Measurements from ENCODE around the gene TSPAN9.

Gene TSPAN9

GRCh38 chr12:3308609-3309008, 231.4 kb downstream of the TSPAN9 start:
- Mint-ChIP-seq H3K36me3 (no peaks in the 10 kb centered on the region), H3K9me3 (no peaks in the 10 kb centered on the region), H3K4me1 (no peaks in the 10 kb centered on the region), H3K27me3 (peaks cover 9% of the 10 kb centered on the region), H3K4me3 (no peak overlapping the region), H3K27ac (no peak overlapping the region)
- CTCF ChIA-PET: no interaction called here
- no peak for DNase-seq

GRCh38 chr12:3309805-3310204, 232.6 kb downstream of the TSPAN9 start:
- Mint-ChIP-seq H3K9me3 (no peaks in the 10 kb centered on the region), H3K36me3 (no peaks in the 10 kb centered on the region), H3K27ac (no peak overlapping the region), H3K4me1 (no peaks in the 10 kb centered on the region), H3K27me3 (peaks cover 3% of the 10 kb centered on the region), H3K4me3 (no peak overlapping the region)
- CTCF ChIA-PET: no interaction called here
- DNase-seq: no peak

GRCh38 chr12:3310271-3311026, 233.3 kb downstream of the TSPAN9 start:
- H3K9me3 Mint-ChIP-seq: no peaks in the 10 kb centered on the region
- no peak for DNase-seq
- no peak overlapping the region for H3K27ac Mint-ChIP-seq
- no peaks in the 10 kb centered on the region for H3K36me3 Mint-ChIP-seq
- peaks cover 4% of the 10 kb centered on the region for H3K27me3 Mint-ChIP-seq
- no peaks in the 10 kb centered on the region for H3K4me1 Mint-ChIP-seq
- CTCF ChIA-PET: interaction anchor here (6.6 kb wide), 1 partner anchor 11 kb away, joined by 50 read pairs; no protein-coding TSS in a partner anchor
- H3K4me3 Mint-ChIP-seq: no peak overlapping the region

GRCh38 chr12:3311027-3311402, 233.8 kb downstream of the TSPAN9 start:
- Mint-ChIP-seq H3K4me1 (no peaks in the 10 kb centered on the region), H3K4me3 (no peak overlapping the region), H3K36me3 (no peaks in the 10 kb centered on the region), H3K9me3 (no peaks in the 10 kb centered on the region), H3K27me3 (peaks cover 8% of the 10 kb centered on the region), H3K27ac (no peak overlapping the region)
- no peak for DNase-seq
- CTCF ChIA-PET: interaction anchor here (6.6 kb wide), 1 partner anchor 11 kb away, joined by 50 read pairs; no protein-coding TSS in a partner anchor

DNA sequence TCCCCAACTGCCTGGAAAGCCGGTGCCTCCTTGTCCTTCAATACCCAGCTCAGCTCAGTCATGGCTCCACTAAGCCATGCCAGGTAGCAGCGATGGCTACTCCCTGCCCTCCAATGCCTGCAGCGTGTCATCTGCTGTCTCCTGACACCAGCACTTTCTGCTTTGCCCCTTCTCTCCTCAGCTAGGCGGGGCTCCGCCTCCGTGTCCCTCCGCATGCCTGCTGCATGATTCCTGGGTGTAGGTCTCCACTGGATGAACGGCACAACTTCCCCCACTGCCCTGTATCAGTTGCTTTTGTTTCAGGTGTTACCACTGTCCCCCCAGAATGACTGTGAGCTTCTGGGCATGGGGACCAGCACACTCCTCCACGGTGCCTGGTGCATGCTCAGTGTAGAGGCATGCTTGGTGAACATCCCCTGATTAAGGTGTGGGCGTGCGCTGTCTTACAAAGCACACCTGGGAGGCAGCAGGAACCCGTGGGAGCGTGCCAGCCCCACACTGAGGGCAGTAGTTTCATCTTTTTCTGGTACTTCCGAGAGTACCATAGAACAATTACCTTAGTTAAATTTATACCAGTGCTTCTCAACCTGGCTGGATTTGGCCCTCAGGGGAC, 234.4 kb downstream of the TSPAN9 start:
- Mint-ChIP-seq H3K36me3 (no peaks in the 10 kb centered on the region), H3K27me3 (peaks cover 8% of the 10 kb centered on the region), H3K4me1 (no peaks in the 10 kb centered on the region), H3K4me3 (no peak overlapping the region), H3K9me3 (no peaks in the 10 kb centered on the region), H3K27ac (no peak overlapping the region)
- CTCF ChIA-PET: interaction anchor here (0.9 to 6.6 kb wide), 4 partner anchors 8 to 492 kb away, joined by 3 to 50 read pairs (median 6); no protein-coding TSS in a partner anchor
- no peak for DNase-seq

DNA sequence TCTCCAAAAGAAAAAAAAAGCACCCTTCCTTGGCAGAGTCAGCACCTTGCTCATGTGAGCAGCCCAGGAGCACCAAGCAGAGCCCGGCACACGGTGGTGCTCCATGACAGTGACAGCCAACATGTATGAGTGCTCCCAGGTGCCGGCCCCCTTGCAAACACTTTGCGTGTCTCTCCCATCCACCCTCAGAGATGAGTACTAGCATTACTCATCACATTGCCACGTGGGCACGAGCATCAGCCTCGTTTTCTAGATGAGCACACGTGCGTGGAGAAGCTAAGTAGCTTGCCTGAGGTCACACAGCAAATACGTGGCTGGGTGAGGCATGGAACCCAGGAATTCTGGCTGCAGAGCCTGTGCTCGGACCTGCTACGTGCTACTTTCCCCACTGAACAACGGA, 235.9 kb downstream of the TSPAN9 start:
- CTCF ChIA-PET: interaction anchor here (1.2 to 6.6 kb wide), 4 partner anchors 13 to 491 kb away, joined by 3 to 50 read pairs (median 7); no protein-coding TSS in a partner anchor
- DNase-seq: no peak
- Mint-ChIP-seq H3K36me3 (no peaks in the 10 kb centered on the region), H3K4me1 (no peaks in the 10 kb centered on the region), H3K9me3 (no peaks in the 10 kb centered on the region), H3K4me3 (no peak overlapping the region), H3K27ac (no peak overlapping the region), H3K27me3 (peaks cover 8% of the 10 kb centered on the region)

- DNase-seq: peak; percentile 45
- Mint-ChIP-seq H3K36me3 (no peaks in the 10 kb centered on the region), H3K4me3 (no peak overlapping the region), H3K27ac (no peak overlapping the region), H3K4me1 (no peaks in the 10 kb centered on the region), H3K27me3 (peaks cover 8% of the 10 kb centered on the region), H3K9me3 (no peaks in the 10 kb centered on the region)
- CTCF ChIA-PET: interaction anchor here (1.1 to 6.6 kb wide), 7 partner anchors 14 to 490 kb away, joined by 3 to 50 read pairs (median 3); no protein-coding TSS in a partner anchor
Measured at GRCh38 chr12:3313675-3314663, 236.8 kb downstream of the TSPAN9 start.

DNA sequence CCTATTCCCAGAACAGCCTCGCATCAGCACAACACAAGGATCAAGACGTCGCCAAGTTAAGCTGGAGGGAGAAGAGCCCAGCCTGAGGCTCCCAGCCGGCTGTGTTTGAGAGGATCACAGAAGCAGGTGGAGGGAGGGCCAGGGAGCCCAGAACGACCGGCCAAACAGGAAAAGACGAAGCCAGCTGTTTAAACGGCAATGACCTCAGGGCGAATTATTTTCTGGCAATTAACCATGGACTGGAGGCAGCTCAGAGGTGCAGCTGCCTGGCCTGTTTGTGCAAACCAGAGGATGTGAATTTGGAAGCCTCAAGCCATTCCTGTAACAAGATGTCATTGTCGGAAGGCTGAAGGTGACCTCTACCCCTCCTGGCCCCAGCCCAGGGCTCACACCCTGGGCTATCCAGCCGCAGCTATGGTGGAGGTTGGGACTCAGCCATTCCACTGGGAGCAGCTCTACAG, 238.1 kb downstream of the TSPAN9 start:
- Mint-ChIP-seq H3K27me3 (peaks cover 14% of the 10 kb centered on the region), H3K9me3 (no peaks in the 10 kb centered on the region), H3K4me3 (no peak overlapping the region), H3K36me3 (no peaks in the 10 kb centered on the region), H3K27ac (no peak overlapping the region), H3K4me1 (no peaks in the 10 kb centered on the region)
- no peak for DNase-seq
- CTCF ChIA-PET: interaction anchor here (0.7 to 6.6 kb wide), 4 partner anchors 15 to 489 kb away, joined by 3 to 50 read pairs (median 3); no protein-coding TSS in a partner anchor

DNA sequence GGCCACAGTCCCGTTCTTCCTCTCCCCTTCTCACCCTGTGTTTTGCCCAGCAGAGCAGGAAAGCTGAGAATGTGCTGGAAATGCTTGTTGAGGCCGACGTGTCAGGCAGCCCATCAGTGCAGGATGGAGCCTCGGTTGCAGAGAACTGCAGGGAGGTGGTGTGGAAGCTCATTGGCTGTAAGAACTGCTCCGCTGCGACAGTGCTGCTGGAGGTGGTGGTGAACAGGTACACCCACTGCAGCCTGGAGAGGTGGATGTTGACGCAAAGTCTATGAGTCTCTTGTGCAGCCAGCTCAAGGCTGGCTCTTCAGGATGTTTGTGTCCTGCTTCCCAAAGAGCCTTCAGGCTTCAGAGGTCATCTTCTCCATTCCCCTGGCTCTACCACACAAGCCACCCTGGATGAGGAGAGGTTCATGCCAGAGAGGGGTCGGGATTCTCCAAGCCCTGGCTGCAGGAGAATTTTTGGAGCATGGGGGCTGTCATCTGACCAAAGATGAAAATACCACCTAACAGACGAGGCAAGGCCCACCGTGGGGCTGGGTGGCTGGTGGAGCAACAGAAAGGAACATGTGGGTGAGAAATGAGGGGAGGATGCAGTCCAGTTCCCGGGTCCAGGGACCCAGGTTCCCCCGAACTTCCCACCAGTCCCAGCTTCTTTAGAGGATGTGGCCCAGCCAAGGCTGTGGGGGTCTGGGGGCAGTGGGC, 239.7 kb downstream of the TSPAN9 start:
- CTCF ChIA-PET: interaction anchor here (6.6 kb wide), 1 partner anchor 17 kb away, joined by 50 read pairs; no protein-coding TSS in a partner anchor
- no peaks in the 10 kb centered on the region for H3K9me3 Mint-ChIP-seq
- no peaks in the 10 kb centered on the region for H3K36me3 Mint-ChIP-seq

DNA sequence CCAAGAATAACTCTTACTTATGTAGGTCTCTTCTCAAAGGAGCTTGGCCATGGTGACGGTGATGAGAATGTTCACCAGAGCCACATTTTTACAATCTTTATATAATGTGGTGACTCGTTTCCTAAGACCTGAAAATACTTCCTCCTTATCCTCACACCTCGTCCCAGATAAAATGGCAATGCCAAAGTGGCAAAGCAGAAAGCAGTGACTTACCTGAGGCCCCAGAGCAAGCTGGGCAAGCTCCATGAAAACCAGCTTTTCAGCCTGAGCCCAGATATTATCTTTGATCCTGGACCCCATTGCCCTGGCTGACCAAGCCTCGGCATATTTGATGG, 240.3 kb downstream of the TSPAN9 start:
- Mint-ChIP-seq H3K9me3 (no peaks in the 10 kb centered on the region), H3K27me3 (peaks cover 16% of the 10 kb centered on the region), H3K4me1 (no peaks in the 10 kb centered on the region), H3K36me3 (no peaks in the 10 kb centered on the region), H3K4me3 (no peak overlapping the region), H3K27ac (no peak overlapping the region)
- DNase-seq: no peak
- CTCF ChIA-PET: interaction anchor here (1.0 to 6.6 kb wide), 2 partner anchors 17 to 18 kb away, joined by 3 to 50 read pairs; no protein-coding TSS in a partner anchor

More for the DNA sequence above, 239.7 kb downstream of the TSPAN9 start:
- no peak overlapping the region for H3K27ac Mint-ChIP-seq
- no peak for DNase-seq
- no peaks in the 10 kb centered on the region for H3K4me1 Mint-ChIP-seq
- no peak overlapping the region for H3K4me3 Mint-ChIP-seq
- peaks cover 15% of the 10 kb centered on the region for H3K27me3 Mint-ChIP-seq

DNA sequence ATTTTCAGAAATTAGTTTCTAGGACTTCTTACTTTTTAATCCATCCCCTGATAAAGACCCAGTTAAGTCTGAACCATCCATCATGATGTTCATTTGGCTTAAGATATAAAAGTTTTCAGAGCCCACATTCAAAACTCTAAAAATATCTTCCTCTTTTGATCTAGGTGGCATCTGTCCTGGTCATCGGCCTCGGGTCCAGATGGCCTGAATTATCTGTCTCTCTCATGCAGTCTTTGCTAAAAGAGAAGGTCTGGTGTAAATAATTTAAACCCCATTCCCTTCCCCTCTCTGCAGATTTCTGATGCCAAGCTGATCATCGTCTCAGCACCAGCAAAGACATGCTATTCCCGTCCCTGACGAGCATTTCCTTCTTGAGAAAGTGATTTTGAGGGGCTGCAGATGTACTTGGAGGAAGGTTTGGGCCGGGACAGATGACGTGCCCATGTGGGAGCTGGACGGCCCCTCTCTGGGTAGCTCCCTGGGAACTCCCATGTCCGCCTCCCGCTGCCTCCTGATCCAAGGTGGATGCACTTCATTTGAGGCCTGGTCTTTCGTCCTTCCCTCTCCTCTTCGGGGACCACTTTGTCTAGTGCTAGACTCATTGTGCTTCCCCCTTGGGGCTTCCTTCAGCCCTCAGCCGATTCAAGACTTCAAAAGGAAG, 240.8 kb downstream of the TSPAN9 start:
- no peaks in the 10 kb centered on the region for H3K36me3 Mint-ChIP-seq
- H3K9me3 Mint-ChIP-seq: no peaks in the 10 kb centered on the region
- H3K27ac Mint-ChIP-seq: no peak overlapping the region
- CTCF ChIA-PET: interaction anchor here (1.0 kb wide), 1 partner anchor 18 kb away, joined by 3 read pairs; no protein-coding TSS in a partner anchor
- no peak overlapping the region for H3K4me3 Mint-ChIP-seq
- no peaks in the 10 kb centered on the region for H3K4me1 Mint-ChIP-seq
- no peak for DNase-seq
- H3K27me3 Mint-ChIP-seq: peaks cover 20% of the 10 kb centered on the region

DNA sequence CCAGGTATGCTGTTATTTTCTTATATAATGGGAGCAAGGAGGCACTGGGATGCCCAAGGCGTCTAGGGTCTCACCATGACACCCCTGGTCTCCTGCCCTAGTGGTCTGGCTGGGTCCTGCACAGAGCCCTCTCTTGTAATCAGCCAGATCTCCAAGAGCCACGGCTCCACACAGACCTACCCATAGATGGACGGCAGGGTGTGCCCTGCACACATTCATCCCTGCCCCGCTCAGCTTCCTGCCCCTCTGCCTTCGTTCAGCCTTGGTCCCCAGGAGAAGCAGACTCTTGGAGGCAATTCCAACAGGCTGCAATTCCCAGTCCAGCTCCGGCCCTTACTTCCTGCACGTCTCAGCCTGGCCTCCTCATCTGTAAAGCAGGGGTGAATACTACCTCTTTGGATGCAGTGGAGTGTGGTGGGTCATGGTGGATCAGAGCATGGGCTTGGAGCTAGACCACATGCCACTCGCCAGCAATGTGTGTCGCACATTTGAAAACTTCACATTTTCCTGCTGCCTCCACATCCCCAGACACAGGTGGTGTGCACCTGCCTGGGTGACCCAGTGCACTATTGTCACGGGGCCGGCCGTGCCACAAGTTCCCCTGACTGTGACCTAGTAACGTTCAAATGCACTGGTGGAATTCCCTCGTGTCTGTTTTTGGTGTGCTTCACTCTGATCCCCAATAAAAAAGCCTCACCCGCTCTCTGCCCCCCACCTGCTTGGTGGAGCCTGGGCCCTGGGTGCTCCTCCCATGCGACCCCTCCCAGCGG, 242.7 kb downstream of the TSPAN9 start:
- no peak overlapping the region for H3K4me3 Mint-ChIP-seq
- H3K27ac Mint-ChIP-seq: no peak overlapping the region
- CTCF ChIA-PET: interaction anchor here (1.0 kb wide), 1 partner anchor 20 kb away, joined by 4 read pairs; no protein-coding TSS in a partner anchor
- H3K36me3 Mint-ChIP-seq: no peaks in the 10 kb centered on the region
- no peaks in the 10 kb centered on the region for H3K9me3 Mint-ChIP-seq
- H3K4me1 Mint-ChIP-seq: no peaks in the 10 kb centered on the region
- peaks cover 27% of the 10 kb centered on the region for H3K27me3 Mint-ChIP-seq
- no peak for DNase-seq
